OCI-LY3 (cell line): ENCODE data around the gene CFAP97D2.

ENCODE experiments used
- EZH2phosphoT487 ChIP-seq: fragments of 200-600 bp; shearing (Covaris generic); IDR thresholded peaks from 2 replicates; pipeline ENCODE4 v1.6.1; 2018; ENCODE audit warnings: antibody characterized with exemption, mixed run types, low read depth
- TF ChIP-seq, protein P1 (sequence below): fragments of 200-600, 300-600 bp; sonication (generic); IDR thresholded peaks from 2 replicates; pipeline ENCODE4 v1.5.1; 2014; ENCODE audit warnings: antibody characterized with exemption, low read length, low read depth

DNA sequence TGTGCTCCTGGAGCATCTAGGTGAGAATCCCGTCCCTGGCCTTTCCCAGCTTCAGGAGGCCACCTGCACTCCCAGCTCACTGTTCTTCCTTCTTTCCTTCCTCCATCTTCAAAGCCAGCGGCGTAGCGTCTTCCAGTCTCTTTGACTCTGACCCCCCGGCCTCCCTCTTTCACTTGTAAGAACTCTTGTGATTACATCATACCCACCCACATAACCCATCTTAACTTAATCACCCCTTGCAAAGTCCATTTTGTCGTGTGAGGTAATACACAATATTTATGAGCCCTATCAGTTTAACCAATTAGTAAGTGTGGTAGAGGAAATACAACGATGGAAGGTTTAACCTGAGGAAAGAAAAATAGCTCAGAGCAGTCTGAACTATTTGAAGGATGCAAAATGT is 51.1 kb downstream of the CFAP97D2 start:
- TF ChIP-seq, protein P1, sequence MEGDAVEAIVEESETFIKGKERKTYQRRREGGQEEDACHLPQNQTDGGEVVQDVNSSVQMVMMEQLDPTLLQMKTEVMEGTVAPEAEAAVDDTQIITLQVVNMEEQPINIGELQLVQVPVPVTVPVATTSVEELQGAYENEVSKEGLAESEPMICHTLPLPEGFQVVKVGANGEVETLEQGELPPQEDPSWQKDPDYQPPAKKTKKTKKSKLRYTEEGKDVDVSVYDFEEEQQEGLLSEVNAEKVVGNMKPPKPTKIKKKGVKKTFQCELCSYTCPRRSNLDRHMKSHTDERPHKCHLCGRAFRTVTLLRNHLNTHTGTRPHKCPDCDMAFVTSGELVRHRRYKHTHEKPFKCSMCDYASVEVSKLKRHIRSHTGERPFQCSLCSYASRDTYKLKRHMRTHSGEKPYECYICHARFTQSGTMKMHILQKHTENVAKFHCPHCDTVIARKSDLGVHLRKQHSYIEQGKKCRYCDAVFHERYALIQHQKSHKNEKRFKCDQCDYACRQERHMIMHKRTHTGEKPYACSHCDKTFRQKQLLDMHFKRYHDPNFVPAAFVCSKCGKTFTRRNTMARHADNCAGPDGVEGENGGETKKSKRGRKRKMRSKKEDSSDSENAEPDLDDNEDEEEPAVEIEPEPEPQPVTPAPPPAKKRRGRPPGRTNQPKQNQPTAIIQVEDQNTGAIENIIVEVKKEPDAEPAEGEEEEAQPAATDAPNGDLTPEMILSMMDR: no peak
- TF ChIP-seq EZH2phosphoT487: no peak
